Left lung (tissue), 10 donors: Measurements from ENCODE around the gene SERPINA5. TPM values are rescaled to one million over a fixed set of nuclear protein-coding genes. Genes with fewer than 3 reads are reported as not detected.

Experiments
- ATAC-seq: fragments of 200-7000 bp; cut with Tn5 transposase; one replicate; pipeline ENCODE4 v1.9.1; 2020; ENCODE audit warnings: moderate library complexity
- DNase-seq, 4 donors: peaks; one replicate each; pipeline ENCODE4 v3.0.0-alpha.2; 2013 to 2020
- H3K27ac ChIP-seq, 2 donors: fragments of 200-600 bp; sonication (generic) in 1 of 2; one replicate each; pipeline versions ENCODE4 v1.5.0 to v1.8.0; 2020 to 2021
- H3K27me3 ChIP-seq, 2 donors: fragments of 200-600 bp; sonication (generic) in 1 of 2; one replicate each; pipeline versions ENCODE4 v1.5.0 to v1.8.0; 2020 to 2021
- H3K36me3 ChIP-seq, 2 donors: fragments of 200-600 bp; sonication (generic) in 1 of 2; one replicate each; pipeline versions ENCODE4 v1.5.0 to v1.8.0; 2020 to 2021
- H3K4me1 ChIP-seq, 2 donors: fragments of 200-600 bp; one replicate each; pipeline ENCODE4 v1.8.0; 2021
- H3K4me3 ChIP-seq, 2 donors: fragments of 200-600 bp; sonication (generic) in 1 of 2; one replicate each; pipeline versions ENCODE4 v1.5.0 to v1.8.0; 2020 to 2021; ENCODE audit warnings: mild to moderate bottlenecking in 1 of 2
- H3K9me3 ChIP-seq, 2 donors: fragments of 200-600 bp; sonication (generic) in 1 of 2; one replicate each; pipeline versions ENCODE4 v1.5.0 to v1.8.0; 2020 to 2021
- intact Hi-C, 2 donors: fragments of 100-400 bp; cut with DNase I; formaldehyde crosslinking; loops; one replicate each; pipeline versions ENCODE4 v1.11.2 to v1.14.2; 2022
- polyA plus RNA-seq, 6 donors: library from polyadenylated mRNA; unstranded; fragments of 120-200 nt; gene quantifications; one replicate each; pipeline ENCODE4 v1.2.1, GENCODE V29; 2013; ENCODE audit not compliant: insufficient read length in 6 of 6
- total RNA-seq, 2 donors: library from RNA; stranded (reverse); fragmentation: NEBNext Ultra II Directional; extraction: Animal tissue kit (Norgen Biotek cat#: 25700); gene quantifications; one replicate each; pipeline ENCODE4 v1.2.1, GENCODE V29; 2021
- TF ChIP-seq, protein P1 (sequence below), 2 donors: fragments of 200-600 bp; sonication (generic) in 1 of 2; IDR thresholded peaks; one replicate each; pipeline versions ENCODE4 v1.5.0 to v1.8.0; 2021; ENCODE audit warnings: antibody characterized with exemption in 2 of 2
- donor health status: DM: no; HTN: yes; CAD: no.
- donor health status: DM: no; HTN: no; CAD: no.

Gene SERPINA5
- total and polyA plus RNA-seq, 8 donors = 0.26 to 3.2 (median 0.70) TPM

DNA sequence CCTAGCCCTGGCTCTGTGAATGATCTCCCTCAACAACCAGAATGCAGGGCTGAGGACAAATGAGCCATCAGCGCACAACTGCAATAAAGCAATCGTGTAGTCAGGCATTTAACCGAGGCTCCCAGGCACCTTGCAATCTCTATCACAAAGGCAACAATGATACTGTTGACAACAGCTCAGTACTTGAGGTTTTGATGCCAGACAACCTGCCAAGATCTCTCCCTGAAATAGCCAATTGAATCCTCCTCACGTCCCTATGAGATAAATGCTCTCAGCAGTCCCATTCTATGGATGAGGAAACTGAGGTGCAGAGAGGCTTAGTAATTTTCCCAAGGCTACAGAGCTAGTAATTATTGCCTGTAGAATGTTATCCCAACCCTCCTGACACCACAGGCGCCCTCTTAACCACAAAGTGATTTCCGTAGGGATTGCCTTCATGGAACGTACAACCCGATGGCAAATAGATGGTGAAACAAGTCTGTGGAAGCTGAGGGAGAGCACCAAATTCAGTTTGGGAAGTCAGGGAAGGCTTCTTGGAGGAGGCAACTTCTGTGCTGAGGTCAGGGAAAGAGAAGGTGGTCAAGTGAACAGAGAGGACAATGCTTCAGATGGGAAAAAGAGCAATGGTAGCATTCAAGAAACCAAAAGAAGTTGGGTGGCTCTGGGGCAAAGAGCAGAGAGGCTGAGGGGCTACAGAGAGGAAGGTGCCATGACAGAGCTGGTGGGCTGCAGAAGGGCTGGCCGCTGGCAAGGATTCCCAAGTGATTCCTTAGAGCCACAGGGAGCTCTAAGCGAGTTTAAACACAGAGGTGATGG, 43.5 kb downstream of the SERPINA5 start:
- DNase-seq (no peak), ATAC-seq (no peak)
- H3K4me1 ChIP-seq = no peaks in the 10 kb centered on the region
- TF ChIP-seq, protein P1, sequence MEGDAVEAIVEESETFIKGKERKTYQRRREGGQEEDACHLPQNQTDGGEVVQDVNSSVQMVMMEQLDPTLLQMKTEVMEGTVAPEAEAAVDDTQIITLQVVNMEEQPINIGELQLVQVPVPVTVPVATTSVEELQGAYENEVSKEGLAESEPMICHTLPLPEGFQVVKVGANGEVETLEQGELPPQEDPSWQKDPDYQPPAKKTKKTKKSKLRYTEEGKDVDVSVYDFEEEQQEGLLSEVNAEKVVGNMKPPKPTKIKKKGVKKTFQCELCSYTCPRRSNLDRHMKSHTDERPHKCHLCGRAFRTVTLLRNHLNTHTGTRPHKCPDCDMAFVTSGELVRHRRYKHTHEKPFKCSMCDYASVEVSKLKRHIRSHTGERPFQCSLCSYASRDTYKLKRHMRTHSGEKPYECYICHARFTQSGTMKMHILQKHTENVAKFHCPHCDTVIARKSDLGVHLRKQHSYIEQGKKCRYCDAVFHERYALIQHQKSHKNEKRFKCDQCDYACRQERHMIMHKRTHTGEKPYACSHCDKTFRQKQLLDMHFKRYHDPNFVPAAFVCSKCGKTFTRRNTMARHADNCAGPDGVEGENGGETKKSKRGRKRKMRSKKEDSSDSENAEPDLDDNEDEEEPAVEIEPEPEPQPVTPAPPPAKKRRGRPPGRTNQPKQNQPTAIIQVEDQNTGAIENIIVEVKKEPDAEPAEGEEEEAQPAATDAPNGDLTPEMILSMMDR (IDR thresholded peaks at IDR 0.05) = no peak
- no peaks in the 10 kb centered on the region for H3K36me3 ChIP-seq
- intact Hi-C loops = no loop called here
- H3K4me3 ChIP-seq = no peak overlapping the region
- H3K27me3 ChIP-seq = peaks cover 0 to 10% of the 10 kb centered on the region in 2 donors
- no peak overlapping the region for H3K27ac ChIP-seq
- H3K9me3 ChIP-seq = peaks cover 0 to 2% of the 10 kb centered on the region in 2 donors

DNA sequence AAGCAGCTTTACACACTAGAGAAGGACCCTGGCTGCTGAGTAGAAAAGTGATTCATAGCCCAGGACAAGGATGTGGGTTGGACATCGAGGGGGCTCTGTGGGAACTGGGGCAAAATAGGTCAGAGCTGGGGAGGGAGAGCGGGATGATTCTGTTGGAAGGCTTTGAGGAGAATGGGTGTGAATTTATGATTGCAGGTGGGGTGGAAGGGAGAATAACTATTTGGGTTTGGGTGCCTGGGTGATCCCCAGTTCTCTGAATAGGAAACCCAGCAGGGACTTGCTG, 44.1 kb downstream of the SERPINA5 start:
- intact Hi-C loops = no loop called here
- Histone ChIP-seq H3K4me1 (no peaks in the 10 kb centered on the region), H3K4me3 (no peak overlapping the region), H3K27ac (no peak overlapping the region), H3K36me3 (no peaks in the 10 kb centered on the region), H3K27me3 (peaks cover 0 to 10% of the 10 kb centered on the region in 2 donors), H3K9me3 (no peaks in the 10 kb centered on the region)
- TF ChIP-seq, protein P1 (IDR thresholded peaks at IDR 0.05) = no peak
- DNase-seq (no peak), ATAC-seq (no peak)

DNA sequence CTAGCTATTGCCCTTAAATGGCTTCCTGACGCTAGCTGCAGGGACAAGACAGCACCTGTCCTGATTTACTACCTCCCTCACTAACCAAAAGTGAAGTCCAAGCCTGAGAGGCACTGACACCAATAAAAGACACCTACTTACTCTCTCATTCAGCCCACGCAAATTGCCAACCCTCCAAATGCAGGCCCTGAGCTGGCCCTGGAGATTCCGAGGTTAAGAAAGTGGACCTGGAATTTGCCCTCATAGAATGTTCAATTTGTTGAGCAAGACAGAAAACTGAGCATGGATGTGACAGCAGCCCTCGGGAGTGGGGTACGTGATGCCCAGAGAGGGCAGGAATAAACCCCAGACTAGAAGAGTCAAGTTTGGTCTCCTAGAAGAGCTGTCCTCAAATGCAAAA, 47.4 kb downstream of the SERPINA5 start:
- Histone ChIP-seq H3K4me3 (no peak overlapping the region), H3K4me1 (no peaks in the 10 kb centered on the region), H3K9me3 (no peaks in the 10 kb centered on the region), H3K36me3 (no peaks in the 10 kb centered on the region), H3K27ac (no peak overlapping the region), H3K27me3 (peaks cover 0 to 8% of the 10 kb centered on the region in 2 donors)
- DNase-seq = no peak
- intact Hi-C loops = no loop called here
- no peak for ATAC-seq
- TF ChIP-seq, protein P1 (IDR thresholded peaks at IDR 0.05) = no peak

DNA sequence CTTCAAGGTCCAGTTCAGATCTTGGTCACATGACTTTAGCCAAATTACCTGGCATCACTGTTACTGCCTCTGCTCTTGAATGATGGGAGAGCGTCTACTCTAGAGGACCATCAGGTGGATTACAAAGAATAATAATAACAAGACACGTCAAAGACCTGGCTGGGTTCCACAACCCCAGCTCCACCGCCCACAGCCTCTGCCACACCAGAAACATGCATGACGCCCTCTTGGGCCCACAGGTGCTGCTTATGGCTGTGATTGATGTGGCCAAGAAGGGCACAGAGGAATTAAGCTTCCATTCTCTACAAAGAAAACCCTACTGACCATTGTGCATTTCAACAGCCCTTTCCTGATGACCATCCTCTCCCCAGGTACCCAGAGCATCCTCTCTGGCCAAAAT, 49.2 kb downstream of the SERPINA5 start:
- H3K36me3 ChIP-seq = no peaks in the 10 kb centered on the region
- no peaks in the 10 kb centered on the region for H3K4me1 ChIP-seq
- H3K4me3 ChIP-seq = no peak overlapping the region
- no peaks in the 10 kb centered on the region for H3K9me3 ChIP-seq
- H3K27ac ChIP-seq = no peak overlapping the region
- TF ChIP-seq, protein P1 (IDR thresholded peaks at IDR 0.05) = no peak
- intact Hi-C loops = no loop called here
- H3K27me3 ChIP-seq = no peaks in the 10 kb centered on the region
- ATAC-seq (no peak), DNase-seq (no peak)

DNA sequence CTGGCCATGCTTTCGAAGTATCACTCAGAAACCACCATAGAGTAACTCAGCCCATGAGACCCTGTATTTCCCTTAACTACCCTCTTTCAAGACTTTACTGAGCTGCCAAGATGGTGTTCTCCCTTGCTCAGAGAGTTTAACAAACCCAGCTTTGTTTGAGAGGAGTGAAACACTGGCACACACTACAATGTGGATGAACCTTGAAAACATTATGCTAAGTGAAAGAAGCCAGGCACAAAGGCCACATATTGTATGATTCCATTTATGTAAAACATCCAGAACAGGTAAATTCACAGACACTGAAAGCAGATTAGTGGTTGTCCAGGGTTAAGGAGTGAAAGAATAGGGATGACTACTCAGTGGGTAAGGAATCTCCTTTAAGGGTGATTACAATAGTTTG, 49.8 kb downstream of the SERPINA5 start:
- TF ChIP-seq, protein P1 (IDR thresholded peaks at IDR 0.05) = no peak
- DNase-seq (no peak), ATAC-seq (no peak)
- intact Hi-C loops = no loop called here
- Histone ChIP-seq H3K4me1 (no peaks in the 10 kb centered on the region), H3K27me3 (no peaks in the 10 kb centered on the region), H3K4me3 (no peak overlapping the region), H3K9me3 (no peaks in the 10 kb centered on the region), H3K27ac (no peak overlapping the region), H3K36me3 (no peaks in the 10 kb centered on the region)
